ENCODE data around the gene KRTAP4-16. TPM values are rescaled to one million over a fixed set of nuclear protein-coding genes. Genes with fewer than 3 reads are reported as not detected.
"Not testable (repeated sequence)": the region's sequence is repeated elsewhere in the genome, so short reads cannot be mapped to it uniquely, and the experiment has no call there.

KRTAP4-16 gene
- not detected for polyA plus RNA-seq (ENCODE audit: insufficient read length in 3 of 3)
- long read RNA-seq, donor 1, result 0 reads
- long read RNA-seq, donor 2, result 0 reads
- long read RNA-seq, donor 3, result 0 reads
- long read RNA-seq, donor 4, result 0 reads
- long read RNA-seq, donor 5, result 0 reads
- long read RNA-seq, donor 6, result 0 reads
- long read RNA-seq, donor 7, result 0 reads
- long read RNA-seq, donor 8, result 0 reads
- long read RNA-seq, donor 9, result 0 reads
- long read RNA-seq, donor 10, result 0 reads
- long read RNA-seq, donor 11, result 0 reads
- long read RNA-seq, donor 12, result 0 reads
- long read RNA-seq, donor 13, result 0 reads
- long read RNA-seq, donor 14, result 0 reads
- long read RNA-seq, donor 15, result 0 reads
- long read RNA-seq, donor 16, result 0 reads

DNA sequence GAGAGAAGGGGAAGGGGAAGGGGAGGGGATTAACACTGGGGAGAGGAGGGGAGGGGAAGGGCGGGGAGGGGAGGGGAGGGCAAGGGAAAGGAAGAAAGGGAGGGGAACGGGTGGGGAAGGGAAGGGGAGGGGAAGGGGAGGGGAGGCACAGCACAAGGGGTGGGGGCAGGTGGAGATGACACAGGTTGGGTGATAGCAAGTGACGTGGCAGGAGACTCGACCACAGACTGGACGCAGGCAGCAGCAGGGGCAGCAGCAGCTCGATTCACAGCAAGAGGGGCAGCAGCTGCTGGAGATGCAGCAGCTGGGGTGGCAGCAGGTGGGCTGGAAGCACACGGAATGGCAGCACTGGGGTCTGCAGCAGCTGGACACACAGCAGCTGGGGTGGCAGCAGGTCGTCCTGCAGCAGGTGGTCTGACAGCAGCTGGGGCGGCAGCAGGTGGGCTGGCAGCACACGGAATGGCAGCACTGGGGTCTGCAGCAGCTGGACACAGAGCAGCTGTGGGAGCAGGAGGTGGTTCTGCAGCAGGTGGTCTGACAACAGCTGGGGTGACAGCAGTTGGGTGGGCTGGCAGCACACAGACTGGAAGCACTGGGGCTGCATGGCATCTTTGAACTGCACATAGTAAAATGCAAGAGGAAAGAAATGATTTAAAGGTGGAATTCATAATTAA is at the start of gene KRTAP4-16:
TSS of gene KRTAP4-16 (minus strand) at position 624 of the 674 bp plus-strand sequence. CDS start at position 624, 0 bp downstream.
- no peak for DNase-seq

DNA sequence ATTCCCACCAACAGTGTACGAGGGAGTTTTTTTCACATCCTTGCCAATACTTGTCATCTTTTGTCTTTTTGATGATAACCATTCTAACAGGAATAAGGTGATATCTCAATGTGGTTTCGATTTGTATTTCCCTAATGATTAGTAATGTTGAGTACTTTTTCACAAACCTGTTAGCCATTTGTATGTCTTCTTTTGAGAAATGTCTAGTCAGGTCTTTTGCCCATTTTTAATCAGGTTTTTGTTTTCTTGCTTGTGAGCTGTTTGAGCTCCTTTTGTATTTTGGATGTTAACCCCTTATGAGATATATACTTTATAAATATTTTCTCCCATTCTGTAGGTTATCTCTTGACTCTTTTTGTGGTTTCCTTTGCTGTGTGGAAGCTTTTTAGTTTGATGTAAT is 49.5 kb upstream of the KRTAP4-16 start:
- no peak for DNase-seq

DNA sequence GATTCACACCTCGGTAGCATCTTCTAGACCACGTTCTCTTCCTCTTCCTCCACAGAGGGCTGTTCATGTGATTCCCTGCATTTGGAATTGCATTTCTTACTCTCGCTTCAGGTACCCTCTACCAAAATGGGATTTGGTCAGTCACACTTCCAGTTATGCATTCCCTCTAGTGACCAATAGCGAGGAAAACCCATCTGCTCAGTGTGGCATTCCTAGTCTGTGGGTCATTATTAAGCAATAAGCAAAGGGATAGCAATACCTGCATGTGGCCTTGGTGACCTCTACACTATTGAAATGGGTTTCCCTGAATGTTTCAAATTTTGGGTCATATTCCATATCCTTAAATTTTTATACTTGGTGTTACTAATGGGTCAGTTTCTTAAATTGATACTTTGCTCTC is 48.0 kb upstream of the KRTAP4-16 start:
- DNase-seq, result no peak

DNA sequence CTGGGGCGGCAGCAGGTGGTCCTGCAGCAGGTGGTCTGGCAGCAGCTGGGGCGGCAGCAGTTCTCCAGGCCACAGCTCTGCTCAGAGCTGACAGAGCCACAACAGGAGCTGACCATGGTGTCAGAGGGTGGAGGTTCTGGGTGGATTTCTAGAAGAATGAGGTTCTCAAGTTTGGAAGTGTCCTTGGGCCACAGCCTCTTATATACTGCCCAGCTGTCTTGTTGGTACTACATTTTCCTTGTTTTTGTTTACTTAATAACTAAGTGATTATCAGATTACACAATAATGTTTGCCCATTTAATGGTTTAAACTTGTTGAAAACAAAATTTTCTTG is 47.6 kb upstream of the KRTAP4-16 start, which contains the start of gene KRTAP4-5:
TSS of gene KRTAP4-5 (minus strand) at position 174 of the 334 bp plus-strand sequence. CDS start at position 116, 58 bp downstream.
- DNase-seq, result no peak

DNA sequence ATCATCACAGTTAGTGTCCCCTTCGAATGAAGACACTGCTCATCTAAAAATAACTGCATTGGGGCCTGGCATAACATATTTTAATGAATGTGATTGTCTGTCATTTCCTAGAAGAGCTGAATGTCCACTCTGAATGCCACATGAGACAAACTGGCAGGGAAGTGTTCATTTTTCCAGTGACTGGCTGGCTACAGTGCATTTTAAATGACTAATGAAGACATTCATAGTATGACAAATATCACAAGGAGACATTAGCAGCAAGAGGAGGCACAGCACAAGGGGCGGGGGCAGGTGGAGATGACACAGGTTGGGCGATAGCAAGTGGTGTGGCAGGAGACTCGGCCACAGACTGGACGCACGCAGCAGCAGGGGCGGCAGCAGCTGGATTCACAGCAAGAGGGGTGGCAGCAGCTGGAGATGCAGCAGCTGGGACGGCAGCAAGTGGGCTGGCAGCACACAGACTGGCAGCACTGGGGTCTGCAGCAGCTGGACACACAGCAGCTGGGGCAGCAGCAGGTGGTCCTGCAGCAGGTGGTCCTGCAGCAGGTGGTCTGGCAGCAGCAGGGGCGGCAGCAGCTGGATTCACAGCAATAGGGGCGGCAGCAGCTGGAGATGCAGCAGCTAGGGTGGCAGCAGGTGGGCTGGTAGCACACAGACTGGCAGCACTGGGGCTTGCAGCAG is 47.1 kb upstream of the KRTAP4-16 start:
- DNase-seq, result not testable (repeated sequence)

DNA sequence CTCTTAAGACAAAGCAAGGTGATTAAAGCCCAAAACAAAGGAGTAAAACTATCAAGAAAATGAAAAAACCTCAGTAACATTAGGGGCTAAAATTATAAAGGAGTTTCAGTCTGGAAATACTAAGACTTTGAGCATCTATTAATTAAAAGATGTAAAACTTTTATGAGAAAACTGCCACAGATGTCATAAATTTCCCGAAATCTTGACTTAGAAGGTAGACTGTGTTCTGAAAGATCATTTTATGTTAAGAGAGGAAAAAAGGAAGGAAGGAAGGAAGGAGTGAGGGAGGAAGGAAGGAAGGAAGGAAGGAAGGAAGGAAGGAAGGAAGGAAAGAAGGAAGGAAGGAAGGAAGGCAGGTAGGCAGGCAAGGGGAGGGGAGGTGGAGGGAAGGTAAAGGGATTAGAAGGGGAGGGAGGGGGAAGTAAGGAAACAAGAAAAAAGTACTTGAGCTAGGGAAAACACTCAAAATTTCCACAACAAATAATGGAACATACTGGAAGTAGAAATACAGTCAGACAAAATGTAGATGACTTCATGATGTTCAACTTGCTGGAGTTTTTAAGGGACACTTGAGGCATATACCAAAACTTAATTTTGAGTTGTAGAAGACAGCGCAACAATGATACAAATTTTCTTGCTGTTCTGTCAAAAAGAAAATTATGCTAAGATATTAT is 45.7 kb upstream of the KRTAP4-16 start:
- DNase-seq, result no peak

DNA sequence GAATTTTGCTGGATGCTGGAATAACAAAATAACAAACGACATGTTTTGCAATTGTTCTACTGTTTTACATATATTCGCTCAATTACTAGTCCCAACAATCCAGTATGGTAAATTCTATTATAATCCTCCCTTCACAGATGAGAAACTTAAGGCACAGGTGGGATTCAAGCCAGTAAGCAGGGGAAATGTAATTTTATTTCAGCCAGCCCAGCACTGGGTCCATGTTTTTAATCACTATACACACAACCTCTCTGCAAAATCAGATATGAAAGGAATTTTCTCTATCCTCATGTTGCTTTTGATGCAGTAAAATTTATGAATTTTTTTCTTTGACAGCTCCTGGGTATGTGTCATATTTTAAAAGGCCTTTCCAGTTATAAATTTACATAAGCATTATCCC is 43.3 kb upstream of the KRTAP4-16 start:
- DNase-seq, result no peak

DNA sequence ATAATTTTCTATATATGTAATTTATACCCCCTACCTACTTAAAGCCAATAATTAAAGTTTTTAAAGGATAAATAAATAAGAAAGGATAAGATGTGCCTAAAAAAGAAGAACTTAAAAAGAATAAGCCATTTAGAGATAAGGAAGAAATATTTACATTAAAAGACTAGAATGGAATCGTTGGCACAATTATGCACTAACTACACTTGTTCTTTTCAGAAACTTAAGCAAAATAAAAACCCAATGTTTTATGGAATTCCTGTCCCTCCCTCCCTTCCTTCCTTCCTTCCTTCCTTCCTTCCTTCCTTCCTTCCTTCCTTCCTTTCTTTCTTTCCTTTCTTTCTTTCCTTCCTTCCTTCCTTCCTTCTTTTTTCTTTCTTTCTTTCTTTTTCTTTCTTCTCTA is 42.8 kb upstream of the KRTAP4-16 start:
- no peak for DNase-seq

DNA sequence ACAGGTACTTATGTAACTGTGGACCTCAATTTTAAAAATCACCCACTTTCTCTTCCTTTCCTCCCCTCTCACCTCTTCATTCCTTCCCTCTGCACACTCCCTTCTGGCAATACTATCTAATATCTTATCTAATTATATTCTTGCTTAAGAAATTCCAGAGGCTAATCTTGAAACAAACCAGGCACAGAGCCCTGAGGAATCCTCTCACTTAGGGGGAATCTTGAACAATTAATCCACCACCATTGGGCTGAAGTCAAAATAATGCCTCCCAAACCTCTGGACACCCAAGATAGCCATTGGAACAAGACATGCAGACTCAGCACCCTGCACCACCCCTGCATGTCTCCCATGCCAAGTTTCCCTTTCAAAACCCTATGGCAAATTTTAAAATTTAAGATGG is 39.4 kb upstream of the KRTAP4-16 start:
- DNase-seq, result no peak

DNA sequence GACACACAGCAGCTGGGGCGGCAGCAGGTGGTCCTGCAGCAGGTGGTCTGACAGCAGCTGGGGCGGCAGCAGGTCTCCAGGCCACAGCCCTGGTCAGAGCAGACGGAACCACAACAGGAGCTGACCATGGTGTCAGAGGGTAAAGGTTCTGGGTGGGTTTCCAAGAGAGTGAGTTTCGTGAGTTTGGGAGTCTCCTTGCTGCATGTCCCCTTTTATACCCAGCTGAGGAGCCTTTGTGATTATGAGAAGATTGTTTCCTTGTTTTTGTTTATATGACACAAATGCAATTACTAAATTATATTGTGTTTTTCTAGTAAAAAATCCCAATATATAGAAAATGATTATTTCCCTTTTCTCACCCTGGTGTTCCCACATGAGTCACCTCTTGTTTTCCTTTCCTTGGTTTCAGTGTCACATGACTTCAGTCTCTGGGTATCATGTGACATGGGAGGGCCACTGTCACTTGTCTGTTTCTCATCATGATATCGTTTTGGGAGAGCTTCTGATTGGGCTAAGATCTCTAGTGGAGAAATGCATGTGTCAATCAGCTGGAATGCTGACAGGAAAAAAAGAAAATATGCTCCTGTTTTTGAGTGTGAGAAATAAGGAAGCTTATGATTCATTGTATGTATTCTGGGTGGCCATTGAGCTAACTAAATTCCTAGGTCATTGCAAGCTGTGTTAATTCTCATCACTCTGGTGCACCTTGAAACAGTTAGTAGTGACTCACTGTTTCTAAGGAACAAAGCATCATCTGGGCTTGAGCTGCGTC is 38.5 kb upstream of the KRTAP4-16 start, which contains the start of gene KRTAP4-6:
TSS of gene KRTAP4-6 (minus strand) at position 185 of the 772 bp plus-strand sequence. CDS start at position 128, 57 bp downstream.
- no peak for DNase-seq

DNA sequence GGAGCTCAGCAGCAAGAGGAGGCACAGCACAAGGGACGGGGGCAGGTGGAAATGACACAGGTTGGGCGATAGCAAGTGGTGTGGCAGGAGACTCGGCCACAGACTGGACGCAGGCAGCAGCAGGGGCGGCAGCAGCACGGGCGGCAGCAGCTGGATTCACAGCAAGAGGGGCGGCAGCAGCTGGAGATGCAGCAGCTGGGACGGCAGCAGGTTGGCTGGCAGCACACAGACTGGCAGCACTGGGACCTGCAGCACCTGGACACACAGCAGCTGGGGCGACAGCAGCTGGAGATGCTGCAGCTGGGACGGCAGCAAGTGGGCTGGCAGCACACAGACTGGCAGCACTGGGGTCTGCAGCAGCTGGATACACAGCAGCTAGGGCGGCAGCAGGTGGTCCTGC is 37.9 kb upstream of the KRTAP4-16 start:
- not testable (repeated sequence) for DNase-seq

DNA sequence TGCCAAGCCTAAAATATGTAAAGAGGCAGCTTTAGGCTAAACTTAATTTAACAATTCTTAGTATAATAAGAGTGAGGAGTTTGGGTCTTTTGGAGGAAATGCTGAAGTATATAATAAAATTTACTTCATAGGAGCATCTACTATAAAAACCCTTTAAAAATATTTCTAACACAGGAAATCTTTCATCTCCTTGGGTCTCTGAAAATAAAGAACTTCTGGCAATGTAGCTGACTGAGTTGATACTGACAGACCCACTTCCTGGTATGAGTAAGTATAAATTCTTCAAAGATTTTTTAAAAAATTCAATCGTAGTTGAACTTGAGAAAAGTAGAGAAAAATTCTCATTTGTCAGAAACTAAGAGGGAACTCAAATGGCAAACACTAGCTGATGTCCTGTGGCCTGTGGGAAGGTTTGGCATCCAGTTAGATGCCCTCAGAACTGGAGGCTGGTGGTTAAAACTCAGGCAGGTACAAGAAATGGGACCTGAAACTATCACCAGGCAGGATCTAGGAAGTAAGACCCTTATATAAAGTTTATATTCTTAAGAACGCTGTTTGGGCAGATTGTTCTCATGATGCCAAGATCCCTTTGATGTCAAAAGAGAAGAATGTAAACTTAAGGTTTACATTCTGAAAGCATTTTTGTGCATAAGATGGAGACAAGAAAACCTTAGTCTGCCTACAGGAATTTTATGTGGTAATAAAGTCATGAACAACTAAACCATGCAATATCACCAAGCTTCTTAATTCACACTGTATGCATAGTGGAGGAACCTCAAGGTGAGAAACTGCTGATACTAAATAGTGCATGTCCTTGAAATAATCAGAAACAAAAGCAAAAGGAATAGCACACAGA is 32.1 kb upstream of the KRTAP4-16 start:
- no peak for DNase-seq

DNA sequence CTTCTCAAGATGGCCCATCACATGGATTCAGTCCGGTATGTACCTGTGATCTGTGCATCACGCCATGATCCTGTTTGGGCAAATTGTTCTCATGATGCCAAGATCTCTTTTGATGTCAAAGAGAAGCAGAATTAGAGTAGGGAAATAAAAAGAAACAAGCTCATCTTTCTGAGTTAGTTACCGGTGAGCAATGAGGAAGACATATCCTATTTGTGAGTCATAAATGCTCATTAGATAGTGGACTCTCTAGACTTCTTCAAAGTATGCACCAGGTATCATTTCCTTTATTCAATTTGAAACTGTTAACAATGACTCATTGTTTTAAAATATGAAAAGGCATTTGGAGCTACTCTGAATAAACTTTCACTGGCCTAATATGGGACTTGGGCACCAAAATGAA is 30.0 kb upstream of the KRTAP4-16 start:
- DNase-seq, result no peak

DNA sequence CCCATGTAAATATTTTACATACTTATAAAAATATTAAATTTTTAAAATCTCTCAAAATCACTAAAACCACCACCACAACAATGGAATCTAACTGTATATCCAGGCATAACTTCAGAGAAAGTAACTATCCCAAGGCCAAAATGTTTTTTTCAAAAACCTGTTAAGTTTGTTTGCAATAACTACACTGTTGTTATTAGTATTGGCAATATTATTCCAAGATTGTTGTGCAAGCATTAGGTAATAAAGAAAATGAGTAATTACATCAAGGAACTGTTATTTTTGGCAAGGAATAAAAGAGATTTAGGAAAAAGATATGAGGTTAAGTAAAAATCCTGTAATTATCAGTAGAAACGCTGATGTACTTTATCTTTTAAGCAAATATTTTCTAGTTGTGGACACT is 25.4 kb upstream of the KRTAP4-16 start:
- no peak for DNase-seq

DNA sequence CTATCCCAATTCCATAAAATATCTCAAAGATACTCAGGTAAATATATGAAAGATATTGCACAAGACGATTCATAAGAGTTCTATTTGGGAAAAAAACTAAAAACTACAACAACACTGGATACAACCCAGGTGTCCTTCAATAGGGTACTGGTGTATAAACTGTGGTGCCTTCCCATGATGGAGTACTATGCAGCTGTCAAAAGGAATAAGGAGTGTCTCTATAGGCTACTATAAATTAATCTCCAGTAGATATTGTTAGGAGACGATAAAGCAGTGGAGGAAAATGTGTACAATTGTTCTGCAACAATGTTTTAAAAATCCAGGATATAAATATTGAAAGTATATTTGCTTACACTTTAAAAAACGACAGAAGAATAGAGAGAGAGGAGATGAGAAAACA is 24.4 kb upstream of the KRTAP4-16 start:
- no peak for DNase-seq

DNA sequence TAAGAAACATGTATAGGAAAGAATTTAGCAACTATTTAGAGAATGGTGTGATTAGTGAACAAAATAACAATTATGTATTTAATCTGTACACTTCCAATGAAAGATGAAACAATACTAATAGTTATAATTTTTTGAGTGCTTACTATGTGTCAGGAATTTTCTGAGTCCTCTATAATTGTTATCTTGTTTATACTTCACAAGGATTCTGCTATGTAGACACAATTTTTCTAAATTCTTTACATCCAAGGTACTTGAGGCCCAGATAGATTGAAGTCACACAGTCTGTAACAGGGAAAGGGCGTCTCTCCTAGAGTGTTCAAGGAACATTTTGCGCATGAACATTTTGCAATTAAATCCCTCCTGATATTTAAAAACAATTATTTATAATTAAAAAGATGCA is 23.1 kb upstream of the KRTAP4-16 start:
- DNase-seq, result no peak

DNA sequence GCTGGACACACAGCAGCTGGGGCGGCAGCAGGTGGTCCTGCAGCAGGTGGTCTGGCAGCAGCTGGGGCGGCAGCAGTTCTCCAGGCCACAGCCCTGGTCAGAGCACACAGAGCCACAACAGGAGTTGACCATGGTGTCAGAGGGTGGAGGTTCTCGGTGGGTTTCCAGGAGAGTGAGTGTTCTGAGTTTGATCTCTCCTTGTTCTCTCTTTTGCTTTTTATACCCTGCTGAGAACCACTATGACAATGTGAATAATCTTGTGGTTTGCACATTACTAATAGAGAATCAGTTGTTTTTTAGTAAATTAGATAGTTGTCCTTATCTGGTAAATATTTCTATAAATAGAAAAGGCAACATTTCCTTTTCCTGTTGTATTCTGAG is 22.0 kb upstream of the KRTAP4-16 start, which contains the start of gene KRTAP4-12:
TSS of gene KRTAP4-12 (minus strand) at position 192 of the 381 bp plus-strand sequence. CDS start at position 132, 60 bp downstream.
- DNase-seq, result not testable (repeated sequence)

DNA sequence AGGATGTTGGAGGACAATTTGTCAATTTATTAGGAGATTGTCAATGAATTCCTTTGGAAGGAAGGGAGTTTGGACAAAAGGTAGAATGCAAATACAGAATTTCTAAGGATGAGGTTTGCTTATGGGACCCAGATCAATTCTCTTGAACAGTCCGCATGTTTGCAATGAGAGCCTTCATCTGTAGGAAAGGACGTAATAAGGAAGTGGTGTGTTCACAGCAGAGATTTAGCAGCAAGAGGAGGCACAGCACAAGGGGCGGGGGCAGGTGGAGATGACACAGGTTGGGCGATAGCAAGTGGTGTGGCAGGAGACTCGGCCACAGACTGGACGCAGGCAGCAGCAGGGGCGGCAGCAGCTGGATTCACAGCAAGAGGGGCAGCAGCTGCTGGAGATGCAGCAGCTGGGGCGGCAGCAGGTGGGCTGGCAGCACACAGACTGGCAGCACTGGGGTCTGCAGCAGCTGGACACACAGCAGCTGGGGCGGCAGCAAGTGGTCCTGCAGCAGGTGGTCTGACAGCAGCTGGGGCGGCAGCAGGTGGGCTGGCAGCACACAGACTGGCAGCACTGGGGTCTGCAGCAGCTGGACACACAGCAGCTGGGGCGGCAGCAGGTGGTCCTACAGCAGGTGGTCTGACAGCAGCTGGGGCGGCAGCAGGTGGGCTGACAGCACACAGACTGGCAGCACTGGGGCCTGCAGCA is 21.4 kb upstream of the KRTAP4-16 start:
- DNase-seq, result not testable (repeated sequence)

DNA sequence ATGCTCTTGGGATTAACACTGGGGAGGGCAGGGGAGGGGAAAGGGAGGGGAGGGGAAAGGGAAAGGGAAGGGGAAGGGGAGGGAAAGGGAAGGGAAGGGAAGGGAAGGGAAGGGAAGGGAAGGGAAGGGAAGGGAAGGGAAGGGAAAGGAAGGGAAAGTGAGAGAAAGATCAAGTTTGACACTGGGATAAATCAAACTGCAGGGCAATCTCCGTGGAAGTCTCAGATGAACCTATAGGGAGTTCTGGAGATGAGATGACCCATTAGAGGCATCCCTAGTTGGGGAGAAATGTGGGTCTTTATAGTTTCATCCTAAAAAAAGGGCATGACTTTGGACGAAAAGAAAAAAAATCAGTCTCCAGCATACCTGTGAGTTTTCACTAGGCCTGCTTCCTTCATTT is 19.7 kb upstream of the KRTAP4-16 start:
- no peak for DNase-seq
